ENCODE measurements around the gene ERV3-1. TPM values are rescaled to one million over a fixed set of nuclear protein-coding genes. Genes with fewer than 3 reads are reported as not detected.
"Not testable (repeated sequence)": the region's sequence is repeated elsewhere in the genome, so short reads cannot be mapped to it uniquely, and the experiment has no call there.

Gene ERV3-1
- total RNA-seq, 2 experiments from 2014 or later, result 12.5 to 14.8 TPM

- H3K9me3 Mint-ChIP-seq (ENCODE audit: insufficient read depth); H3K4me3 Mint-ChIP-seq; H3K27ac Mint-ChIP-seq; ATAC-seq; H3K36me3 Mint-ChIP-seq (ENCODE audit: low read depth); H3K4me1 Mint-ChIP-seq (ENCODE audit: low read depth); DNase-seq; POLR2A ChIA-PET: not testable (repeated sequence)
- CTCF ChIA-PET, result interaction anchor here (1.3 kb wide), 1 partner anchor 359 kb away, joined by 5 read pairs; no protein-coding TSS in a partner anchor
- peaks cover 38% of the 10 kb centered on the region for H3K27me3 Mint-ChIP-seq (ENCODE audit: low read depth)
These were observed 57.7 kb downstream of the ERV3-1 start for GRCh38 chr7:64948774-64949173.

- no peak overlapping the region for H3K27ac Mint-ChIP-seq
- no peak overlapping the region for H3K4me3 Mint-ChIP-seq
- peaks cover 2% of the 10 kb centered on the region for H3K4me1 Mint-ChIP-seq (ENCODE audit: low read depth)
- CTCF ChIA-PET, result interaction anchor here (1.3 kb wide), 2 partner anchors 59 to 360 kb away, joined by 3 to 5 read pairs; no protein-coding TSS in a partner anchor
- no peaks in the 10 kb centered on the region for H3K9me3 Mint-ChIP-seq (ENCODE audit: insufficient read depth)
- peaks cover 38% of the 10 kb centered on the region for H3K27me3 Mint-ChIP-seq (ENCODE audit: low read depth)
- DNase-seq (no peak), ATAC-seq (peak; percentile 23)
- POLR2A ChIA-PET, result interaction anchor here (1.4 kb wide), 1 partner anchor 44 kb away, joined by 3 read pairs; no protein-coding TSS in a partner anchor
- no peaks in the 10 kb centered on the region for H3K36me3 Mint-ChIP-seq (ENCODE audit: low read depth)
These were observed 59.1 kb downstream of the ERV3-1 start for GRCh38 chr7:64947252-64948000.

DNA sequence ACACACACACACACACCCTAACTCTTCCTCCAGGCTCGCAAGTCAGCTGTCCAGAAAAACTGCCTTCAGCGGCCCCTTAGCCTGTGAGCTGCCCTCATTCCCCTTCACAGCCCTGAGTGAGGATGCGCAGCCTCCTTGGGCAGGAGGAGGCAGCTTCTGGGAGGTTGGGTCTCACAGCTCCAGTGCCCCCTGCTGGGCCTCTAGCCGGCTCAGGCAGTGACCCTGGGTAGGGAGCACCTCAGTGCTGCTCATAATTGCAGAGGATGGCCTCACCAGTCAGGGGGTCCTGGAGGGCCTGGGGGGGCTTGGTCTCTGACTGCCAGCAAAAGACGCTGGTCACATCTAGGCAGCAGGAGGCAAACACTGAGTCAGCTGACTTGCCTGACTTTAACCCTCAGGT, 59.7 kb downstream of the ERV3-1 start:
- ChIA-PET CTCF (interaction anchor here (1.3 kb wide), 1 partner anchor 58 kb away, joined by 3 read pairs; no protein-coding TSS in a partner anchor), POLR2A (interaction anchor here (1.4 kb wide), 1 partner anchor 43 kb away, joined by 3 read pairs; no protein-coding TSS in a partner anchor)
- Mint-ChIP-seq H3K27ac (no peak overlapping the region), H3K27me3 (ENCODE audit: low read depth) (peaks cover 38% of the 10 kb centered on the region), H3K36me3 (ENCODE audit: low read depth) (no peaks in the 10 kb centered on the region), H3K4me3 (no peak overlapping the region), H3K9me3 (ENCODE audit: insufficient read depth) (no peaks in the 10 kb centered on the region), H3K4me1 (ENCODE audit: low read depth) (peaks cover 2% of the 10 kb centered on the region)
- ATAC-seq (peak; percentile 23), DNase-seq (no peak)

DNA sequence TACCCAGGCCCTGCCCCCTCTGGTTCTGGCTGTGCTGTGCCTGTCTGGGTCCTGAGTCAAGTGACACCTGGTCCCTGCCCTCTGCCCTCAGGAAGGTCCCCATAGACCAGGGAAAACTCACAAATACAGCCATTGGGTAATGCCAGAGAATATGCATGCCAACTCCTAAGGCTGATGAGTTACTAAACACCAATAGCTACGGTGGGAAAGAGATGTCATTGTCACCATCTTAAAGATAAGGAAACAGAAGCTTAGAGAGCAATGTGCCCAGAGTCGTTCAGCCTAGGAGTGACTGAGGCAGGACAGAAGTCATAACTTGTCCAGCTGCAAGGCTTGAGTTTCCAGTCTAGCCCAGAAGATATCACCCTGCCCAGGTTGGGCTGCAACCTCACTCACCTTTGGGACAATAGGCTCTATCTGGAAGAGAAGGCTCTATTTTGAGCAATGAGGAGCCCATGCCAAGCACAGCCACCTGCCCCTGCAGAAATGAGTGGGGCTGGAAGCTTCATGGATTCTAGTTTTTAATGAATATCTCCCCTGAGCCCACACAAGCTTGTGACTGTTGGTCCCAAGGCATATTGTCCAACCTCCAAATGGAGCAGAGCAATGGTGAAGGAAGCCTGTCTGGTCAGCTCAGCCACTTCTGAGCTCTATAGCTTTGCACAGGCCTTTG, 60.8 kb downstream of the ERV3-1 start:
- Mint-ChIP-seq H3K27ac (no peak overlapping the region), H3K4me1 (ENCODE audit: low read depth) (peaks cover 2% of the 10 kb centered on the region), H3K36me3 (ENCODE audit: low read depth) (no peaks in the 10 kb centered on the region), H3K27me3 (ENCODE audit: low read depth) (peaks cover 38% of the 10 kb centered on the region), H3K9me3 (ENCODE audit: insufficient read depth) (no peaks in the 10 kb centered on the region), H3K4me3 (no peak overlapping the region)
- ATAC-seq, result no peak
- ChIA-PET POLR2A (no interaction called here), CTCF (interaction anchor here (1.0 kb wide), 1 partner anchor 57 kb away, joined by 4 read pairs; no protein-coding TSS in a partner anchor)
- no peak for DNase-seq

DNA sequence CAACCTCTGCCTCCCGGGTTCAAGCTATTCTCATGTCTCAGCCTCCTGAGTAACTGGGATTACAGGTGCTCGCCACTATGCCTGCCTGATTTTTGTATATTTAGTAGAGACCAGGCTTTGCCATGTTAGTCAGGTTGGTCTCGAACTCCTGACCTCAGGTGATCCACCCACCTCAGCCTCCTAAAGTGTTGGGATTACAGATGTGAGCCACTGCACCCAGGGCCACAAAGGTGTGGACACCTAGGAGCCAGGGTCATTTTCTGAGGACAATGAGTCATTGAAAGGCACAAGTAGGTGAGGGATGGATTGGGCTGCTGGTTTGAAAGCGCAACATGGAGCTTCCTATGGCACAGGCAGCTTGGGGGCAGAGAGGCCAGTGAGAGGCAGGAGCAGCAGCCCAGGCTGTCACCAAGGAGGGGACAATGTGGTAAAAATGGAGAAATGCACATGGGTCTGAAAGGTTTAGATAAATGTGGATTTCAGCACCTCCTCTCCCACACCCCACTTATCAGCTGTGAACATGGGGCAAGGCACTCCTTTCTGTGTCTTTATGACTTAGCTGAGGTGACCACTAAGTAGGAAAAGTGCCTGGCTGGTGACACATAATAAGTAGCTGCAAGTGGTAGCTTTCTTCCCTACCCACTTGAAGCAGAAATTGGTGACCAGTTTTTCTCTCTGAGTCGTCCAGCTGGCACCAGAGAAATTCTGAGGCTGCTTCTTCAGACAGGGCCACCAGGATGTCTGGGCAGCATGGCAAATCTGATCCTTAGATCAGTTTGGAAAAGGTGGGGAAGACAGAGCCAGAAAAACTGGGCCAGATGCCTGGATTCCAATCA, 61.6 kb downstream of the ERV3-1 start:
- POLR2A ChIA-PET; H3K9me3 Mint-ChIP-seq (ENCODE audit: insufficient read depth); H3K36me3 Mint-ChIP-seq (ENCODE audit: low read depth); H3K4me1 Mint-ChIP-seq (ENCODE audit: low read depth); DNase-seq; H3K27ac Mint-ChIP-seq; ATAC-seq; H3K4me3 Mint-ChIP-seq: not testable (repeated sequence)
- CTCF ChIA-PET, result interaction anchor here (1.0 kb wide), 1 partner anchor 57 kb away, joined by 4 read pairs; no protein-coding TSS in a partner anchor
- H3K27me3 Mint-ChIP-seq (ENCODE audit: low read depth), result peaks cover 32% of the 10 kb centered on the region

Other genes starting within 250 kb of the ERV3-1 start
- 10 to 100 TPM; 10.9 to 11.7 TPM for gene ZNF138, start 212.3 kb downstream of the ERV3-1 start, total RNA-seq
- gene ZNF273, start 103.4 kb downstream of the ERV3-1 start, total RNA-seq, result 10 to 100 TPM; 10.6 to 11.8 TPM
- gene ZNF117, start 15.7 kb downstream of the ERV3-1 start, total RNA-seq, result 1 to 10 TPM; 7.0 to 8.7 TPM